Activated B cell treated with CpG ODN at 0.5 μM for 24 hours (primary cell): ENCODE measurements around the gene ENTPD2. TPM values are rescaled to one million over a fixed set of nuclear protein-coding genes. Genes with fewer than 3 reads are reported as not detected.

Experiments
- ATAC-seq: fragments of 200-7000 bp; cut with Tn5 transposase; one replicate; pipeline ENCODE4 v1.10.0; 2021; ENCODE audit warnings: low read depth, mild to moderate bottlenecking, moderate library complexity
- CTCF ChIA-PET: fragments of 350-600 bp; sonication (Branson Sonifier 250); formaldehyde crosslinking; loops from one replicate; lab custom pipeline; 2021; ENCODE audit warnings: antibody characterized with exemption; lab: Charles Lee
- POLR2A ChIA-PET: fragments of 350-600 bp; sonication (Branson Sonifier 250); formaldehyde crosslinking; loops from one replicate; lab custom pipeline; 2021; ENCODE audit warnings: antibody characterized with exemption; lab: Charles Lee
- DNase-seq: peaks from one replicate; pipeline ENCODE4 v3.0.0; 2022
- H3K27ac Mint-ChIP-seq: one replicate; pipeline ENCODE4 v1.8.0; 2020; ENCODE audit warnings: mixed read lengths
- H3K27me3 Mint-ChIP-seq: one replicate; pipeline ENCODE4 v1.8.0; 2021; ENCODE audit warnings: mixed read lengths
- H3K36me3 Mint-ChIP-seq: one replicate; pipeline ENCODE4 v1.8.0; 2021; ENCODE audit warnings: low read depth, mixed read lengths
- H3K4me1 Mint-ChIP-seq: one replicate; pipeline ENCODE4 v1.8.0; 2021; ENCODE audit warnings: mixed read lengths
- H3K4me3 Mint-ChIP-seq: one replicate; pipeline ENCODE4 v1.8.0; 2020; ENCODE audit warnings: mild to moderate bottlenecking, mixed read lengths
- H3K9me3 Mint-ChIP-seq: one replicate; pipeline ENCODE4 v1.8.0; 2020; ENCODE audit warnings: mixed read lengths
- CTCF ChIP-seq: fragments of 200-600 bp; IDR thresholded peaks from one replicate; pipeline ENCODE4 v1.8.0; 2022; ENCODE audit warnings: antibody characterized with exemption, mild to moderate bottlenecking
- intact Hi-C: fragments of 100-400 bp; cut with micrococcal nuclease; formaldehyde crosslinking; loops from one replicate; pipeline ENCODE4 v1.15.1; 2024
- total RNA-seq: library from RNA; stranded (reverse); gene quantifications from 2 replicates; pipeline ENCODE4 v1.2.3, GENCODE V29; 2022

Gene ENTPD2
- total RNA-seq, 1 donor from 2014 or later = not detected

GRCh38 chr9:137076636-137077009 lies 22.8 kb upstream of the ENTPD2 start:
- intact Hi-C loops = loop anchor here (1.0 kb wide), 1 partner anchor 9 kb away; no protein-coding TSS in a partner anchor
- H3K4me1 Mint-ChIP-seq = peaks cover 21% of the 10 kb centered on the region
- peaks cover 7% of the 10 kb centered on the region for H3K36me3 Mint-ChIP-seq
- ChIA-PET POLR2A (interaction anchor here (0.6 to 2.3 kb wide), 5 partner anchors 9 to 196 kb away, joined by 3 to 21 read pairs (median 3); partner anchors contain the start of genes MAN1B1 and NELFB), CTCF (interaction anchor here (0.7 to 1.3 kb wide), 3 partner anchors 11 to 41 kb away, joined by 3 read pairs; no protein-coding TSS in a partner anchor)
- no peak for DNase-seq
- peak overlapping the region; percentile 35 for H3K27ac Mint-ChIP-seq
- H3K27me3 Mint-ChIP-seq = no peaks in the 10 kb centered on the region
- no peak for TF ChIP-seq CTCF
- peak overlapping the region; percentile 77 for H3K4me3 Mint-ChIP-seq
- no peak for ATAC-seq
- H3K9me3 Mint-ChIP-seq = no peaks in the 10 kb centered on the region

- H3K27ac Mint-ChIP-seq = peak overlapping the region; percentile 4
- intact Hi-C loops = loop anchor here (2.0 kb wide), 1 partner anchor 75 kb away; no protein-coding TSS in a partner anchor
- CTCF ChIA-PET = no interaction called here
Measured at GRCh38 chr9:137075275-137075775, 21.5 kb upstream of the ENTPD2 start.

GRCh38 chr9:137074657-137075274 lies 20.9 kb upstream of the ENTPD2 start:
- Mint-ChIP-seq H3K4me3 (peak overlapping the region; percentile 52), H3K9me3 (no peaks in the 10 kb centered on the region), H3K4me1 (peaks cover 27% of the 10 kb centered on the region), H3K27ac (peak overlapping the region; percentile 32), H3K36me3 (peaks cover 1% of the 10 kb centered on the region), H3K27me3 (no peaks in the 10 kb centered on the region)
- TF ChIP-seq CTCF = no peak
- ChIA-PET CTCF (no interaction called here), POLR2A (interaction anchor here (1.0 to 1.3 kb wide), 2 partner anchors 9 to 12 kb away, joined by 3 to 4 read pairs; partner anchors contain the start of gene MAN1B1)
- ATAC-seq (no peak), DNase-seq (no peak)
- intact Hi-C loops = loop anchor here (2.0 kb wide), 1 partner anchor 76 kb away; no protein-coding TSS in a partner anchor

More at GRCh38 chr9:137075275-137075775, 21.5 kb upstream of the ENTPD2 start:
- Mint-ChIP-seq H3K36me3 (peaks cover 3% of the 10 kb centered on the region), H3K4me1 (peaks cover 30% of the 10 kb centered on the region), H3K27me3 (no peaks in the 10 kb centered on the region), H3K4me3 (peak overlapping the region; percentile 38), H3K9me3 (no peaks in the 10 kb centered on the region)
- DNase-seq (no peak), ATAC-seq (no peak)
- POLR2A ChIA-PET = interaction anchor here (1.0 to 1.3 kb wide), 2 partner anchors 9 to 11 kb away, joined by 3 to 4 read pairs; partner anchors contain the start of gene MAN1B1
- TF ChIP-seq CTCF = no peak

- Mint-ChIP-seq H3K27ac (no peak overlapping the region), H3K36me3 (no peaks in the 10 kb centered on the region), H3K9me3 (no peaks in the 10 kb centered on the region), H3K4me3 (no peak overlapping the region), H3K4me1 (peaks cover 27% of the 10 kb centered on the region), H3K27me3 (no peaks in the 10 kb centered on the region)
- CTCF ChIA-PET = no interaction called here
- DNase-seq (no peak), ATAC-seq (no peak)
- TF ChIP-seq CTCF = no peak
- POLR2A ChIA-PET = interaction anchor here (1.0 to 1.3 kb wide), 2 partner anchors 10 to 12 kb away, joined by 3 to 4 read pairs; partner anchors contain the start of gene MAN1B1
- intact Hi-C loops = loop anchor here (2.0 kb wide), 1 partner anchor 77 kb away; no protein-coding TSS in a partner anchor
Measured at GRCh38 chr9:137073992-137074399, 20.1 kb upstream of the ENTPD2 start.

GRCh38 chr9:137071282-137071681 lies 17.4 kb upstream of the ENTPD2 start:
- ChIA-PET CTCF (interaction anchor here (0.8 to 3.1 kb wide), 5 partner anchors 16 to 42 kb away, joined by 4 to 17 read pairs (median 6); partner anchors contain the start of genes MAN1B1 and NPDC1), POLR2A (interaction anchor here (0.5 to 5.3 kb wide), 10 partner anchors 9 to 151 kb away, joined by 3 to 40 read pairs (median 5); partner anchors contain the start of genes MAN1B1 and RNF208)
- Mint-ChIP-seq H3K4me3 (peak overlapping the region; percentile 72), H3K27ac (no peak overlapping the region), H3K27me3 (peaks cover 4% of the 10 kb centered on the region), H3K9me3 (no peaks in the 10 kb centered on the region), H3K36me3 (no peaks in the 10 kb centered on the region), H3K4me1 (peaks cover 27% of the 10 kb centered on the region)
- intact Hi-C loops = no loop called here
- DNase-seq = no peak
- TF ChIP-seq CTCF = no peak
- no peak for ATAC-seq
